GM18909 (cell line): ENCODE results near the gene NAV2.
"Not testable (repeated sequence)": the region's sequence is repeated elsewhere in the genome, so short reads cannot be mapped to it uniquely, and the experiment has no call there.

Source experiments
- ATAC-seq: cut with Tn5 transposase; IDR thresholded peaks from one replicate; pipeline ENCODE4 v1.9.1; 2021; ENCODE audit warnings: mild to moderate bottlenecking; ENCODE audit not compliant: unreplicated experiment, poor library complexity

Gene NAV2

GRCh38 chr11:20114588-20114987, 402.0 kb downstream of the NAV2 start:
- no peak for ATAC-seq

DNA sequence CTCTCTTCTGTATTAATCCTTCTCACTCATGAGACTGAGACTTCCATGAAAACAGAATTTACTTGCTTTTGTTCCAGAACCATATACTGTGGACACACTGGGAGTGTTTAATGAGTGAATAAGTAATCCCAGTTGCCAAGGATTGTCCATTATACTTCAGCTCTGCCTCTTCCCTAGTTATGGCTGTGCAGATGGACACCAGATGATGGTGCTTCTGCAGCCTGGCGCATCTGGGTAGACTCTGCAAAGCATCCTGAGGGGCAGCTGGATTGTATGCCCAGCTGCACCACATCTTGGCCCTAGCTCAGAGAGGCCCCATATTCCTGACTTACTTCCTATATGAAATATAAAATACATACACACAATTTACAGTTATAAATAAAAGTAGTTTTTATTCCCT, 404.2 kb downstream of the NAV2 start:
- ATAC-seq = no peak

- ATAC-seq = no peak
Observed at GRCh38 chr11:20117291-20117690, 404.7 kb downstream of the NAV2 start.

DNA sequence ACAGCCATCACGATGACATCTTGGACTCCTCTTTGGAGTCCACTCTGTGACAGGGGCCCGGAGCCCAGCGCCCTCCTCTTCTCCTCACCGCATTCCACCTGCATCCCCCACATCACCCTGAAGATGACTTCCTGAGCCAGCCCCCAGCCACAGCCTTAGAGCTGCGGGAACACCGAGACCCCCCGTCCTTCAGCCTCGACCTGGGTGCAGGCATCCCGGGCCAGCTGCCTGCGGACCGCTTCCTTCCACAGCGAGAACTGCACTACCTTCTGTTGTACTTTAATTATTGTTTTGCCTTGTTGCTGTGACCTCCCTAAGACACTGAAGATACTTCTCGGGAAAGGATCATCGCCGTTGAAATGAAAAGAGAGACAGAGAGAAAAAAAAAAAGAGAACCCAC, 405.6 kb downstream of the NAV2 start:
- no peak for ATAC-seq

GRCh38 chr11:20119315-20119714, 406.7 kb downstream of the NAV2 start:
- no peak for ATAC-seq

- ATAC-seq = no peak
Observed at GRCh38 chr11:20120134-20120925, 407.7 kb downstream of the NAV2 start.

DNA sequence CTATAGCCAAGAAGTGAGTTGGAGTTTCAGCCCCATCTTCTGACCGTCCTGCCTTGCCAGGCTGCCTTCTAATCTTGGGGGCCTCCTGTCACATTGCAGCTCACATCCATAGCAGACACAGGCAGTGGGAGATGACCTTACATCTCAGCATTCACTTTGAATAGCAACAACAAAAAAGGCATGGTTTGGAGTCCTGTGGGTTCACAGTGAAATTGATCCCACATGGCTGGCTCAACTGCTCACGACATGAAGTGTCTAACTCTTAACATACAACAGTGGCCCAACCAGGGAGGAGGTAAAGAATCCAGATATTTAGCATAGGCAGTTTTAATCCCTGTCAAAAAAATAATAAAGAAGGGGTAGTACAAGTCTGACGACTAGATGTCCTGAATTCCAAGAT, 409.5 kb downstream of the NAV2 start:
- ATAC-seq = no peak

DNA sequence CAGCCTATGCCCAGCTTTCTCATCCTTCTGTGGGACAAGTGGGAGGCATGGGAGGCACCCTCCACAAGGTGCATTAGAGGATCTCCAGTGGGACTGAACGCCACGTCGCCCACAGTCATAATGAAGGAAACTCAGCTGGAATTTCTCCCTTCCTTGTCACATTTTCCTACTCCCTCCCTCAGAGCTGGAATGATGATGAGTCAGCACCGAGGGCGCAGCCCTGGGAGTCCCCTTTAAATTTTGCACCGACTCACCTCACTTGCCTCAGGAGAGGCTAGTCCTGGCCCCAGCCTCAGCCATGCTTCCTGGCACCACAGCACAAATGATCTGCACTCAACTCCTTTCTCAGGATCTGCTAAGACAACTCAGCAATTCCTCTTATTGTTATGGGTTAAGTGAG, 413.3 kb downstream of the NAV2 start:
- no peak for ATAC-seq

DNA sequence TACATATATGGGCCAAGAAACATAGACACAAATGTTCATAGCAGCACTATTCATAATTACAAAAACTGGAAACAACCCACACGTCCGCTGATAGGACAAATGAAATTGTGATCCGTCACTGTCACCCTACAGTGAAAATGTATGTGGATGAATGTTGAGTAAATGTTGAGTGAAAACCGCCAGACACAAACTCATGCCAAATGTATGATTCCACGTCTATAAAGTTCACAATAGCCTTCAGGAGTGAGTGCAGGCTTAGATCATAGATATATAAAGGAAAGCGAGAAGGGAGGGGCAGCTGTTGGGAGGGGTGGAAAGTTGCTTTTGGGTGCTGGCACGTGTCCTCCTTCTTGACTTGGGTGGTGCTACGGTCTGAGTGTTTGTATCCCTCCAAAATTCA, 414.1 kb downstream of the NAV2 start:
- ATAC-seq = no peak

- peak; percentile 76 for ATAC-seq
Observed at GRCh38 chr11:20127671-20128527, 415.3 kb downstream of the NAV2 start.

DNA sequence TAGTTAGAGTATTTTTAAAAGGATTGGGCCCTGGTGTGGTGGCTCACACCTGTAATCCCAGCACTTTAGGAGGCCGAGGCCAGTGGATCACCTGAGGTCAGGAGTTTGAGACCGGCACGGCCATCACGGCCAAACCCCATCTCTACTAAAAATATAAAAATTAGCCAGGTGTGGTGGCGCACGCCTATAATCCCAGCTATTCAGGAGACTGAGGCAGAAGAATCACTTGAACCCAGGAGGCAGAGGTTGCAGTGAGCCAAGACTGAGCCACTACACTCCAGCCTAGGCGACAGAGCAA, 415.8 kb downstream of the NAV2 start:
- ATAC-seq = not testable (repeated sequence)

- no peak for ATAC-seq
Observed at GRCh38 chr11:20129665-20130064, 417.0 kb downstream of the NAV2 start.

- ATAC-seq = peak; percentile 66
Observed at GRCh38 chr11:20131788-20132666, 419.4 kb downstream of the NAV2 start.

GRCh38 chr11:20132667-20133039, 420.0 kb downstream of the NAV2 start:
- ATAC-seq = no peak

DNA sequence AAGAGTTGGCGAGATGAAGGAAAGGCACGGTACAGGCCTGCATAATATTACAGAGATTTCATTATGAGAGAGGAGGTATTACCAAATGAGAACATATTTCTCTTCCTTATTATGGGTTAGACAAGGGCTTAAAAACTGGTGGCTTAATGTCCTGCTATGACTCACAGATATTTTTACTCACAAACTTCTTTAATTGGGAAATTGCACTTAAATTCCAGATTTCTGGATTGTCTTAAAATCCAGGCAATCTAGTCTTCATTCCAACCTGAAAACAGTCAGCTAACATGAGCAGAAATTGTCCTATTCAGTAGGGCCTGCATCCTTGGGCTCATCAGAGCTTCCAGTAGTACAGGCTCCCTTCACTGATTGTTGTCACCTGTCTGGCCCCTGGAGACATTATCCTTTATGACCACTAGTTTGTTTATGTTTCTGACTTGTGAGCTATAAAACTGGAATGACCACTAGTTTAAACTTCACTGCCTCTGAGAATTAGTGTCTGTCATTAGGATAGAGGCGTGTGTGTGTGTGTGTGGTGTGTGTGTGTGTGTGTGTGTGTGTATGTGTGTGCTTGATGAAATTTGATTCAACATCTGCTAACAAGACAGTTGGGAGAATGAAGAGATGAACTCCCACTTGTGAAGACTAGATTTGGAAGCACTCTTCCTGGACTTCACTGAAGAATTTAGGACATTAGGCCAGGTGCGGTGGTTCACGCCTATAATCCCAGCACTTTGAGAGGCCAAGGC, 422.5 kb downstream of the NAV2 start:
- no peak for ATAC-seq

DNA sequence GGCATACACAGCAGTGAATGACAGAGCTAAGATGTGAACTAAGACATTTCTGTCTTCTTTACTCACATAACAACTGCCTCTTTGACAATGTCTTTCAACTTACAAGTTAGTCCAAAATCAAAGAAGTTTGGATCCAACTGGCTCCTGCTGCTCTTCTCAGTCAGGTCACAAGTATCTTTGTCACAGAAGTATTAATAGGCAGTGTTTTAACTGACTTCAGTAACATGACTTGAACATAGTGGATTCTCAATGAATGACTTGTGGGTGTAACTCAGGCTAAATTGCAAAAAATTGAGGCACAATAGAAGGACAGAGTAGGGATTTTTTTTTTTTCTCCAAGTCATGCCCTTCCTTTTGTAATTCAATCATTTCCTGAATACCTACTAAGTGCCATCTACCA, 425.0 kb downstream of the NAV2 start:
- no peak for ATAC-seq

DNA sequence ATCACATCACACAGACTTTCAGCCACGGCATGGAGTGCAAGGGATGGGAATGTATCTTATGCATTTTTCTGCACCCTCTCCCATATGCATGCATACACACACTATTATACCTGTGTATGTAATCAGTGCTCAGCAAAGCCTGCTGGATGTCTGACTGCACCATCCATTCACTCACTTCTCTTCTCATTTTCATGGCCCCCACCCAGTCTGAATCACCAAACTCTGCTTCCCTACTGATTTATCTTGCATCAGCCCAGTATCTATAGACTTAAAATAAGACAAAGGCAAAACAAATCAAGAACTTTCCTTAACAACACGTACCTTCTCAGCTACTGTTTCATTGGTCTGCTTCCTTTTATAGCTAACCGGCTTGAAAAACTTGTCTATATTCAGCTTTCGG, 426.1 kb downstream of the NAV2 start:
- no peak for ATAC-seq

GRCh38 chr11:20154381-20154780, 441.7 kb downstream of the NAV2 start:
- ATAC-seq = no peak

DNA sequence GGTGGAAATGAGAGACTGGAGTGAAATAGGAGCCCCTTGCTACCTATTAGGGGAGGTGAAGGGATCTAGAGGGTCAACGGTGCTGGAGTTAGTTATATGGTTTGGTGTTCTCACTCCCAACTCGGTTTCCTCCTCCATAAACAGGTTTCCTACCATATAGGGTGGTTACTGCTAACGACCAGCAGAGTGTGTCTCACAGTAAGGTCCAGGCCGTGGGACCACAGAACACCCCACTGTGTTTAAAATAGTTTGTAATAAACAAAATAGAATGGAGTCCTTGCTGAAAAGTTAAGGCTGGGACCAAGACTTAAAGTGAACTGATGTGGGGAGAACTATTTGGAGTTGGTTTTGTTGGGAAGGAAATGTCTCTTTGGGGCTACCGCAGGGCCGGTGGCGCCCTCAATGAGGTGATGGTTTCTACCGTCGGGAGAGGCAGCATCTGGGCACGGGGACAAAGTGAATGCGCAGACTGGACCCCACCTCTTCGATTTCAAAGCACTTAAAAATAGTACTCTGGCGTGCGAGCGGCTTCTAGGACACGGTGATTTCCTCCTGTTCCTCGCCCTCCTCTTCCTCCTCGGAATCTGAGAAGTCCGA, 443.1 kb downstream of the NAV2 start:
- ATAC-seq = no peak
